ENCODE results near the gene TMEM233.
"Not testable (repeated sequence)": the region's sequence is repeated elsewhere in the genome, so short reads cannot be mapped to it uniquely, and the experiment has no call there.

TMEM233 gene

DNA sequence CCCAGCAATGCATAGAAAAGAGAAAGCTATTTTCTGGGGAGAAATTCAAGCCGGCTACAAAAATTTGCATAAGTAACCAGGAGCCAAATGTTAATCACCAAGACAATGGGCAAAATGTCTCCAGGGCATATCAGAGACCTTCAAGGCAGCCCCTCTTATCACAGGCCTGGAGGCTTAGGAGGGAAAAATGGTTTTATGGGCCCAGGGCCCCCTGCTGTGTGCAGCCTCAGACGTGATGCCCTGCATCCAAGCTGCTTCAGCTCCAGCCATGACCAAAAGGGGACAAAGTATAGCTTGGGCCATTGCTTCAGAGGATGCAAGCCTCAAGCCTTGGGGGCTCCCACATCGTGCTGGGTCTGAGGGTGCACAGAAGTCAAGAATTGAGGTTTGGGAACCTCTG is 15.8 kb downstream of the TMEM233 start:
- no peak for DNase-seq (ENCODE audit: low read depth)

DNA sequence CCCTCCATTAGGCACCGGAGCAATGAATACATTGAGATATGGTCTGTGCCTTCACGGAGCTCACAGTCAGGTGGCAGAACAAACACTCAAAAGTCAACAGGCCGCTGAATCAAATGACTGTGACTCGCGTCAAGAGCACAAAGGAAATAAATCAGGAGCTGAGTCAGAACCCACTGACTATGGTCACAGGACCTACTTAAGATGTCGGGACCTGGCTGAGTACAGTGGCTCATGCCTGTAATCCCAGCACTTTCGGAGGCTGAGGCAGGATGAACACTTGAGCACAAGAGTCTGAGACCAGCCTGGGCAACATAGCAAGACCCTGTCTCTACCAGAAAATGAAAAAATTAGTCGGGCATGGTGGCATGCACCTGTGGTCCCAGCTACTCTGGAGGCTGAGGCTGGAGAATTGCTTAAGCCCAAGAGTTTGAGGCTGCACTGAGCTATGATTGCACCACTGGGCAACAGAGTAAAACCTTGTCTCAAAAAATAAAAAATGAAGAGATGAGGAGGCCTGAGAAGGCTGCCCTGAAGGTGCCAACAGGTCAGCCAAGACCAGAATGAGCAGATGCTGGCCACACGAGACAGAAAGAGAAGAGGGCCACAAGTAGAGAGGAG is 19.9 kb downstream of the TMEM233 start:
- no peak for DNase-seq (ENCODE audit: low read depth)

DNA sequence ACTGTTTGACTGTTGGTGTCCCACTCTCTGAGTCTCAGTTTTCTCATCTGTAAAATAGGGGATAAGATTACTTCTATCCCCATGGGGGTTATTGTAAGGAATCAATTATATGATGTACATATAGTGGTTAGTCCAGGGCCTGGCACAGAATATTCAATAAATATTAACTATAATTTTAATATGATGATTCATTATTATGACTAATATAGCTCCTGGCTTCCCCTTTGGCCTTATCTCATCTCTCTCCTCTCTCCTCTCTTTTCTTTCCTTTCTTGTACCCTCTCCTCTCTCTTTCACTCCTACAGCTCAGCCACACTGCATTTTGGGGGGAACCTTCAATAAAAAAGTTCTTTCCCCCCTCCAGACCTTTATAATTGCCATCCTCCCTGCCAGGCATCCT is 21.1 kb downstream of the TMEM233 start:
- no peak for DNase-seq (ENCODE audit: low read depth)

DNA sequence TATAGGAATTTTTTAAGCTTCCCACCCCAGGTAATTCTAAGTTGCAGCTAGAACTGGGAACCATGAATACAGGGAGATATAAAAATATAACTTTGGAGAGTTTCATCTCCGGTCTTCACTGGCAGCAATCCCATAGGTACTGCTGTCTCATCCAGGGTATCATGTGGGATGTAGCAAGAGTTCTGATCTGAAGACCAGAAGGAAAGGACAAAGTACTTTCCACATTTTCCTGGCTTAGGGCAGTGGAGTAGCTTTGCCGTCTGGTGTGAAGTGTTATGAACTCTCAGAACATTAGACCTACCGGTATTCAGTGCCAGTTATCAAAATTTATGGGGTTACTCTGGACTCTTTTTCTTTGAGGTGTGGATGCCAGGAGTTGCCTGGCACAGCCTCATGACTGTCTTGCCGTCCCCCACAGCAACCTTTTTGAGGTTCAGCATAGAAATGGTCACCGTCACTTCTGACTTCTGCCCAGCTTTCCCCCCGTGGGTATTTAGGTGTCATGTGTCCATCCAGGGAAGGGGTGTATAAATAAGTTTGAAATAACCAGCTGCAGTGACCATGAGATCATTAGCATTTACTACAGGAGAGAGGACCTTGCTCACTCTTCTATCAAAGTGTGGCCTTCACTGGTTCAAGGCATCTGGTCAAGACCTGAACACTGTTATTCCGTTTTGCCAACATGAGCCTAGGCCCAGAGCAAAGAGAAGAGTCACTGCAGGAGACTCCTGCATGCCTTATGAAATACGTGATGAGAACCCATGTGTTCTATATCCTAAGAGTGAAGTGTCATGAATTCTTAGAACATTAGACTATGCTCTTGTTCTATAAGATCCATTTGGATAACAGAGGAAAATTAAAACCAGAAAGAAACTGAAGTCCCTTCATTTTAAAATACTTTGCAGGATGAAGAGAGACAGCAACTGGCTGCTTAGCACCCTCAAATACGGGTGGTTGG is 22.2 kb downstream of the TMEM233 start:
- DNase-seq (ENCODE audit: low read depth), result no peak

DNA sequence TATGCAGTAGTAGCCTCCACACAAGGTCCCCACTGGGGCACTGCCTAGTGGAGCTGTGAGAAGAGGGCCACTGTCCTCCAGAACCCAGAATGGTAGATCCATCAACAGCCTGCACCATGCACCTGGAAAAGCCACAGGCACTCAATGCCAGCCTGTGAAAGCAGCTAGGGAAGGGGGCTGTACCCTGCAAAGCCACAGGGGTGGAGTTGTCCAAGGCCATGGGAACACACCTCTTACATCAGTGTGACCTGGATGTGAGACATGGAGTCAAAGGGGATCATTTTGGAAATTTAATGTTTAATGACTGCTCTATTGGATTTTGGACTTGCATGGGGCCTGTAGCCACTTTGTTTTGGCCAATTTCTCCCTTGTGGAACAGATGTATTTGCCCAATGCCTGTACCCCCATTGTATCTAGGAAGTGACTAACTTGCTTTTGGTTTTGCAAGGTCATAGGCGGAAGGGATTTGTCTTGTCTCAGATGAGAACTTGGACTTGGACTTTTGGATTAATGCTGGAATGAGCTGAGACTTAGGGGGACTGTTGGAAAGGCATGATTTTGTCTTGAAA is 24.8 kb downstream of the TMEM233 start:
- not testable (repeated sequence) for DNase-seq (ENCODE audit: low read depth)

DNA sequence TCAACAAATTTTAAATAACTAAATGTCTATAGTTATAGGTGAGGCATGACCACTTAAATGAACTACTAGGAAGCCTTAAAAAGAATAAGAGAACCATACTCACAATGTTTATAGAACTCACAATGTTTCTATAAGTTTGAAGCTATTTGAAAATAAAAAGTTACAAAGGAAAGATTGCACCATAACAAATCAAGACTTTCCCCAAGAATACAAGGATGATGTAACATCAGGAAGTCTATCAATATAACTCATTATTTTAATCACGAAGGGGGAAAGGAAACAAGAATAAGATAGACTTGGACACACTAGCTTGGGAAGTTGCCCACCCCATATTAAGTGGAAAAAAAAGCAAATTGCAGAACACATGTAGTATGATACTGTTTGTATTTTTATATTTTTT is 26.9 kb downstream of the TMEM233 start:
- no peak for DNase-seq (ENCODE audit: low read depth)

DNA sequence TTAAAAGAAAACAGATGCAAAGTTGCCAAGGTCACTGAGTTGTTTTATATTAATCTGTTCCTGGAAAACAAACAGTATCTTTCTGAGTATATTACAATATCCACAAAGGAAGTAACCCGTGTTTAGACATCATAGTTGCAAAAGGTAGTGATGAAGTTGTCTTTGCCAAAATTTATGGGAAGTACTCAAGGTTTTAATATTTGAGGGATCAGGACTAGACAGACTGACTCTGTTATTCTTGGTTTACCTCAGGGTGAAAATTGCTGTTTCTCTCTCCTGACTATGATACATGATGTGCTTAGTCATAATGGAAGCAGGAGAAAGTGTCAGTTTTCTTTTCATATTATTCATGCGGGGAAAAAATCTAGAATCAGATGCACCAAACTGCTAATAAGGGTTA is 28.3 kb downstream of the TMEM233 start:
- no peak for DNase-seq (ENCODE audit: low read depth)

DNA sequence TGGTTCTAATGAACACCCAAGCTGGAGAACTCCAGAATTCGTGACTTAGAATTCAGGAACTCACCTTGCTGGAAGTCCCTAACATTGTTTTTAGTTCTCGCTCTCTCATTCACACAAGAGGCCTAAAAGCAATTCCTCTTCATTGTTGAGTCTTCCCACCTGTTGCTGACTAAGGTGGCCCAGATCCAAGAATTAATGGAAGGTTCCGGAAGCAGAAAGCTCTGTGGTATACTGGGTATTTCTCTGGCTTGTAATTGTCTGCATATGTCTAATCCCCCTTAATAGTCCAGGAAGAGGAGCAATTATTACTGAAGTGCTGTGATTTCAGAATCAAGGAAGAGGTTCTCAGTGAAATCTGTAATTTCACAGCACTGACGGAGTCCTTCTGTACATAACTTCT is 31.4 kb downstream of the TMEM233 start:
- no peak for DNase-seq (ENCODE audit: low read depth)

DNA sequence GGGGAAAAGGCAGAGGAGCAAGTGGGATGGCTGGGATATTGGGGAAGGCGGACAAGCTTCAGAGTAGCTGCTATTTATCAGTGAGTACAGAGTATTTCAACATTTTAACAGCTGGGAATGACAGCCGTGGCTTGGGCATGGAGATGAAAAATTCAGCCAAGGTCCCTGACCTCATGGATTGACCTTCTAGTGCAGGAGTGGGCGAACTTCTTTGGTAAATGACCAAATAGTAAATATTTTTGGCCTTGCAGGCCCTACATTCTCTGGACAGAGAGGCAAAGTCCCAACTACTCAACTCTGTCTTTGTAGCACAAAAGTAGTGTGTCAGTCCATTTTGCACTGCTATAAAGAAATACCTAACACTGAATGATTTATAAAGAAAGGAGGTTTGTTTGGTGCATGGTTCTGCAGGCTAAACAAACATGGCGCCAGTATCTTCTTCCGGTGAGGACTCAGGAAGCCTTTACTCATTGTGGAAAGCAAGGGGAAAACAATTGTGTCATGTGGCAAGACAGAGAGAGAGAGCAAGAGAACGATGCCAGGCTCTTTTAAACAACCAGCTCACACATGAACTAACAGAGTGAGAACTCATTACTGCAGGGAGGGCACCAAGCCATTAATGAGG is 33.6 kb downstream of the TMEM233 start:
- DNase-seq (ENCODE audit: low read depth), result no peak

DNA sequence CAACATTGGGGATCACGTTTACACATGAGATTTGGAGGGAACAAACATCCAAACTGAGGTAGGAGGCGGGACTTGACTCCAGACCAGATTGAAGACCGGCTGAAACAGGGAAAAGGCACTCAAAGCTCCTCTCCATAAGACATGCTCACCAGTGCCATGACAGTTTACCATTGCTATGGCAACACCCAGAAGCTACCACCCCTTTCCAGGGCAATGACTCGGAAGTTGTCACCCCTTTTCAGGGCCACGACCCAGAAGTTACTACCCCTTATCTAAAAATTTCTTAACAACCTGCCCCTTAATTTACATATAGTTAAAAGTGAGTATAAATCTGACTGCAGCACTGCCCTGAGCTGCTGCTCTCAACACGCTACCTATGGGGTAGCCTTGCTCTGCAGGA is 34.1 kb downstream of the TMEM233 start:
- no peak for DNase-seq (ENCODE audit: low read depth)

DNA sequence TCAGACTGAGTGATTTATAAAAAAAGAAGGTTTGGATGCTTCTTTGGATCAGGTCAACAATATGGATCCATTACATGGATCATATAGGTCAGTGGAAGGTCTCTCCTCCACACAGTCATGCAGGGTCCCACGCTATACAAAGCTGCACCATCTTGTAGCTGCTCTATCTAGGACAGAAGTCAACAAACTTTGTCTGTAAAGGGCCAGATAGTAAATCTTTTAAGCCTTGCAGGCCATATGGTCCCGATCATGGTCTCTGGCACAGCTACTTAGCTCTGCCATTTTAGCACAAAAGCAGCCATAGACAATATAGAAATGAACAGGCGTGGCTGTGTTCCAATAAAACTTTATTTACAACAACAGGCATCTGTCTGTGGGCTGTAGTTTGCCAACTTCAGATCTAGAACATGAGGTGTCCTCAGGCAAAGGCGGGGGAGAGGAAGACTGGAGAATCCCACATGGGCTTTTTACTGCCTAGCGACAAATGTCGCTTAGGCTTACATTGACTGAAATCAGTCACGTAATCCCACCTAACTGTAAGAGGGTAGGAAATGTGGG is 36.7 kb downstream of the TMEM233 start:
- DNase-seq (ENCODE audit: low read depth), result no peak

DNA sequence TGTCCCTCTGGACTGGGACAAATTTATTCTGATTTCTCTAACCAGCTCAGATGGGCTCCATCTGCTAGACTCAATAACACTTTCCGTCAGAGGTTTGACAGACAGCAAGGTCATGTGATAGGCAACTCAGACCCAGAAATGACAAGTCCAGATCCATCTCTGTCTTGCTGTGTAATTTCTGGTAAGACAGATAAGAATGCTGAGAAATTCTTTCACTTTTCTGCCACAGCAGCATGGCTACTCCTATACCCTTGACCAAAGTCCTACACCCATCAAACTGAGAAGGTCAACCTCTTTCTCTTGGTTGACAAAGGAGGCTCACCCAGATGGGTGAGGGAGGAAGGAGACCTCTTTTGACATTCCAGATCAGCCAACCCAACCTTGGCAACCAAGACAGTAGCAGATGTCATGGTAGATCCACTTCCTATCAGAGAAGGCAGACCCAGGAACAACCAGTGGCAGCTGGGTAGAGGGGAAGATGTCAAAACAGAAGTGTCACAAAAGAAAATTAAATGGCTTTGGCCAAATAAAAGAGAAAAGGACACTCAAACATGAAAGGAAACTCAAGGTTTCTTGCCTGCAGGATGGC is 37.5 kb downstream of the TMEM233 start:
- DNase-seq (ENCODE audit: low read depth), result no peak

DNA sequence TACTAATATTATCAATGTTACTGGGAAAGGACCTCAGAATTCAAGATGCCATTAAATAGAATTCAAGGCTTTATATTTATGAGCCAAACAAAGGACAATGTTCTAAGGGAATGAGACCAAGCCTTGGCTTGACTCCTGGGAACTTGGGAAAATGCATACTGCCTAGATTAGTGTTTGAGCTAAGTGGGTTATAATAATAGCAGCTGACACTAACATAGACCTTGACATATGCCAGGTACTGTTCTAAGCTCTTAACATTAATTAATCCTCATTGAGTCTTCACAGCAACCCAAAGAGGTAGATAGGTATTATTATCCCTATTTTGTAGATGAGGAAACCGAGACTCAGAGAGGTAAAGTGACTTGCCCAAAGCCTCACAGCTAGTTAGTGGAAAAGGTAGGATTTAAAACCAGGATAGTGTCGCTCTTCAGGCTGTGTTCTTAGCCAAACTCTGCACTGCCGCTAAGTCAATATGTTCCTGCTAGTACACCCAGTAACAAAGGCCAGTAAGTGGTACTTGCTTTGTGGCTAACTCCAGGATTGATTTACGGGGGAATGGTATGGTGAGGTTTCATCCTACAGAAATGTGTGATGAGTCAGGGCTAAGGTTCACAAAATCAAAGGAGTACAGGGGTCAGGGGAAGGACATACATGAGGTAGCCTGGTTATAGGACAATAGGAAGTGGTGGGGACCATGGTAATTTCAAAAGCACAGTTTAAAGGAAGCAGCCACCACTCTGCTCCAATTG is 38.5 kb downstream of the TMEM233 start:
- DNase-seq (ENCODE audit: low read depth), result no peak

DNA sequence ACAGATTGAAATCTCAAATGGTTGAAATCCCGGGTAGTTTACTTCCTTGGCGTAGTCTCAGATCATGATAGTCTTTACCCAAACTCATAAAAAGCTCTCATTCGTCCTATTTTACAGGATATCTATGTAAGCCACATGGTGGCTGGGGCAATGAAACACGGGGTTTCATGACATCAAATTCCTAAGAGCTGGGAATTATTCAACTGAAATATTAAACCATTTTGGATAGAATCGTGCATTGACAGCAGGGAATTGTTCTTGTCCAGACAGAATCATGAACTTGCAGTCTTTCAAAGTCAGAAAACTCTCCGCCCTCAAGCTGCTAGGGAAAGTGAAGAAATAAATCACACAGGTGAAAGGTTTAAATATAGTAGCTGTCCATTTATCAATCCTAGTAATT is 41.2 kb downstream of the TMEM233 start:
- DNase-seq (ENCODE audit: low read depth), result no peak

DNA sequence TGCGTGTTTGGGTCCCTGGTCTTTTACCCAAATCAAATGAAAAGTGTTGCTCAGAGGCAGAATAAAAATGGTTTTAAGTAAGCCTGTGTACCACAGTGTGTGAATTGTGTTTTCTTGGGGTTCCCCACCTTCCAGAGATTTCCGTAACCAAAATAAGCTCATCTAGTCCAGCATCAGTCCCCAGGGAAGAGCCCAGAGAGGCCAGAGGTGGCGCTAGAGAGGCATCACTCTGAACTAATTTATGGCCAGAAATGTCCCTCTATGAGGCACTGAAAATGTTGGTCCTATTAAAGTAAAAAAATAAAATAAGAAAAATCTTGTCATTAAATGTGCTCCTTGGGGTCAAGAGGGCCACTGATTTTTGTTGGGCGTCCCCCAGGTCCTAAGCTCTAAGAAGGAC is 49.4 kb downstream of the TMEM233 start:
- no peak for DNase-seq (ENCODE audit: low read depth)

DNA sequence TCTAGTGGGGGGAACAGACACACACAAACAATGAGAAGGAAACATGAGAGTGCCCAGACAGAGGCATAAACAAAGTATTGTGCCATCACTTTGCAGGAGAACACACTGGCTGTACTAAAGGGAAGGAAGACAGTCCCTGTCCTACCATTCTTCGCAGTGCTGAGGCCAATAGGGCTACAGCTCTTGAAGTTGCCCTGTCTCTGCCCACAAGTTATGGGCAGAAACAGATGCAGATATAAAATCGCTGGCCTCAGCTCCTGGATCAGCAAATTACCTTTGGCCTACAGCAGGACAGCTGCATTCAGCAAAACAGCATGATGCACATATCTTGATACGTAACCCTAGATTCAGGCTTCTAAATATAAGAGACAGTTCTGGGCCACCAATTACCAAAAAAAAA is 51.4 kb downstream of the TMEM233 start:
- no peak for DNase-seq (ENCODE audit: low read depth)

DNA sequence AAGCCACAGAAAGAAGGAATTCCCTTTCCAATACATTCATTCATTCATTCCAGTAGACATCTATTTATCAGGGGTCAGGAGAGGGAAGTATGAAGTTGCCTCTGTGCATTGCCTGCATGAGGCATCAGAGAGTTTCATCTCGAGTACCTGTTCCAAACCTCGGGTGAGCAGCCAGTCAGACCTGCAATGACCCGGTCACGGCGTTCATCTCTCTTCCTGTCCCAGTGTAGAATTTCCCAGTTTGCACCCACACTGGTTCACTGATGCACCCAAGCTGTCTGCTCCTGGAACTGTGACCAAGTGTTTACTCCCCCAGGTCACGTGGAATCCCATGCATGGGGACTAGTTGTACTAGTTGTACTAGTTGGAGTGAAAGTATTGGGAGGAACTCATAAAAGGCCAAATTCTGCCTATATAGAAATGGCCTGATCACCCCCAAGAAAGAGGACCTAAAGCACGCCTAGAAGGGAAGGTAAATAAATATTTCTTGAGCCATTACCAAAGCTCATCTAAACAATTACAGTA is 52.0 kb downstream of the TMEM233 start:
- no peak for DNase-seq (ENCODE audit: low read depth)

DNA sequence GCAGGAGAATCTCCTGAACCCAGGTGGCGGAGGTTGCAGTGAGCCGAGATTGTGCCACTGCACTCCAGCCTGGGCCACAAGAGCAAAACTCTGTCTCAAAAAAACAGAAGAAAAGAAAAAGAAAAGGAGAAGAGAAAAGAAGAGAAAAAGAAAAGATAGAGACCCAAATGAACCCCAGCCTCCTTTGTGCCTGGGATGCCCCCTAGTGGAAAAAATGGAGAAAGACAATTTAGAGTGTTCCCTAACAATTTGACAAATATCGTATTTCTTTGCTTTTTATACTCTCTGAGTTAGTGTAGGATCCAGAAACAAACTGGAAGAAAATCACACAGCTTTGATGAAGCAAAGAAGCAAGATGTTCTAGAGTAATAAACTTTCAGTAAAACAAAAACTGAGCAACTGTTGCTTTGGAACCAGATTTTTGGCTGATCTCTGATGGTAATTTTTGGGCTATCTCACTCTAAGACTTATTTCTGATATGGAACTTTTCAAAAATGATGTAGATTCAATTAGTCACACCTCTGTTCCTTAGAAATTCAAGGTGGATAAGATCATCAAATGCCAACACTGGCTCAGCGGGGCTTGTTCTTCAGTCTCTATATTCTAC is 55.7 kb downstream of the TMEM233 start:
- DNase-seq (ENCODE audit: low read depth), result no peak

DNA sequence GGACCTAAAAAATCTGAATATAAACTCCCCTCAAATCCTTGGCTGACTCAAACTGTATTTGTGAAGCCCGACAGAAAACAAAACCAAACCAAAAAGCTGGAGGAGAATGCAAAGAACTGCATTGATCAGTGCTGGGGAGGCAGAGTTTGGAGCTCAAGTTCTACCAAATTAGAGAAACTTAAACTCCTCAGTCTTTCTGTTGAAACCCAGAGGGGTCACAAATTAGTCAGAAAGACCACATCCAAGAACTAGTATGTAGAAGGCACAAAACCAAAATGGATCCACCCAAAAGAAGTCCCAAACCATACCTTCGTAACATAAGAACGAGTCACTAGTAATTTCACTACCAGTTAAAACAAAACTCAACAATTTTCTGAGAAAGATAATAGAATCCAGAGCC is 59.1 kb downstream of the TMEM233 start:
- DNase-seq (ENCODE audit: low read depth), result no peak

DNA sequence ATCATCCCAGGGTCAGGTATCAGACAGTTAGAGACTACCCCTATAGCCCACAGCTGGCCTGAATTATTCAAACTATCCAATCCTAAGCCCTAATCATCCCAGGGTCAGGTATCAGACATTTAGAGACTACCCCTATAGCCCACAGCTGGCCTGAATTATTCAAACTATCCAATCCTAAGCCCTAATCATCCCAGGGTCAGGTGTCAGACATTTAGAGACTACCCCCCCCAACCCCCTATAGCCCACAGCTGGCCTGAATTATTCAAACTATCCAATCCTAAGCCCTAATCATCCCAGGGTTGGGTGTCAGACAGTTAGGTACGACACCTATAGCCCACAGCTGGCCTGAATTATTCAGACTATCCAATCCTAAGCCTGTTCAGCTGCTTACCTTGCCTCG is 63.4 kb downstream of the TMEM233 start:
- DNase-seq (ENCODE audit: low read depth), result not testable (repeated sequence)

DNA sequence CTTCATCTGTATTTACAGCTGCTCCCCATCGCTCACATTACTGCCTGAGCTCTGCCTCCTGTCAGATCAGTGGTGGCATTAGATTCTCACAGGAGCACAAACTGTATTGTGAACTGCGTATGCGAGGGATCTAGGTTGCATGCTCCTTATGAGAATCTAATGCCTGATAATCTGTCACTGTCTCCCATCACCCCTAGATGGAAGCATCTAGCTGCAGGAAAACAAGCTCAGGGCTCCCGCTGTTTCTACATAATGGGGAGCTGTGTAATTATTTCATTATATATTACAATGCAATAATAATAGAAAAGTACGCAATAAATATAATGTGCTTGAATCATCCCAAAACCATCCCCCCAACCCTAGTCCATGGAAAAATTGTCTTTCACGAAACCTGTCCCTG is 64.6 kb downstream of the TMEM233 start:
- not testable (repeated sequence) for DNase-seq (ENCODE audit: low read depth)

Measured in activated T-cell treated with anti-CD3 and anti-CD28 coated beads for 1 hour (primary cell).